GF-D8 (cell line): ENCODE data around the gene SPRY4.
"Not testable (repeated sequence)": the region's sequence is repeated elsewhere in the genome, so short reads cannot be mapped to it uniquely, and the experiment has no call there.

Source experiments
- DNase-seq: peaks from one replicate; lab custom pipeline; 2025; lab: John Stamatoyannopoulos, UW

The SPRY4 gene

GRCh38 chr5:142334538-142334937, 9.7 kb upstream of the SPRY4 start:
- no peak for DNase-seq

DNA sequence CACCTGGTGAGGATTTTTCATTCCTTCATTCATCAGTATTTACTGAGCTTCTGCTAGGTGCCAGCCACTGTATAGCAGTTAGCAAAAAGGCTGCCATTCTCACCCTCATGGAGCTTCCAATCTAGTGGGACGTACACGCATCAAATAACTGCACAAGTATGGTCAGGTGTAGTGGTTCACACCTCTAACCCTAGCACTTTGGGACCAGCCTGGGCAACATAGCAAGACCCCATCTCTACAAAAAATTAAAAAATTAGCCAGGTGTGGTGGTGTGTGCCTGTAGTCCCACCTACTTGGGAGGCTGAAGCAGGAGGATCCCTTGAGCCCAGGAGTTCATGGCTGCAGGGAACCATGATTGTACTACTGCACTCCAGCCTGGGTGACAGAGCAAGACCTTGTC, 8.9 kb upstream of the SPRY4 start:
- not testable (repeated sequence) for DNase-seq

DNA sequence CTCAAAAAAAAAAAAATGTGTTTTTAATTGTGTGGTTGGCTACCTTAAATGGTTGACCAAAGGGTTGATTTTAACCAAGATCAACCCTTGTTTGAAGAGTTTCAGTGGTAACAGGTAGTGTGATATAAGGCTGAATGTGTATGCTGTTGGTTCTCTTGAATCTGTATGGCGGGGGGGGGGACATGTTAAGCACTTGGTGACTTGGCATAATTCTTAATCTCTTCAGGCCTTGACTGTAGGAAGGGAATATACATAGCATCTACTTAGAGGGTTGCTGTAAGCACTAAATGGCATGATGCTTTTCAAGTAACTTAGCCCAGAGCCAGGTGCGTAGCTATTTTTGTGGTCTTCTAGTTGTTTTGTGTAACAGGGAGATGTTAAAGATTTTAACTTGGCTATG, 5.6 kb upstream of the SPRY4 start:
- DNase-seq: no peak

DNA sequence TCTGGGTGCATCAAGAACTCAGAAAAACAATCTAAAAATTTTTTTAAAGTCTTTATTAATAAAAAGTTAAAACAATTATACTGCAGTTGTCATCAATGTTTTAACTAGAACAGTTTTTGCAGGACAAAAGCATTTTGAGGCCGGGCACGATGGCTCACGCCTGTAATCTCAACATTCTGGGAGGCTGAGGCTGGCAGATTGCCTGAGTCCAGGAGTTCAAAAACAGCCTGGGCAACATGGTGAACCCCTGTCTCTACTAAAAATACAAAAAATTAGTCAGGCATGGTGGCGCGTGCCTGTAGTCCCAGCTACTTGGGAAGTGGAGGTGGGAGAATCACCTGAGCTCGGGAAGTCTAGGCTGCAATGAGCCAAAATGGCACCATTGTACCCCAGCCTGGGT, 5.2 kb upstream of the SPRY4 start:
- no peak for DNase-seq

DNA sequence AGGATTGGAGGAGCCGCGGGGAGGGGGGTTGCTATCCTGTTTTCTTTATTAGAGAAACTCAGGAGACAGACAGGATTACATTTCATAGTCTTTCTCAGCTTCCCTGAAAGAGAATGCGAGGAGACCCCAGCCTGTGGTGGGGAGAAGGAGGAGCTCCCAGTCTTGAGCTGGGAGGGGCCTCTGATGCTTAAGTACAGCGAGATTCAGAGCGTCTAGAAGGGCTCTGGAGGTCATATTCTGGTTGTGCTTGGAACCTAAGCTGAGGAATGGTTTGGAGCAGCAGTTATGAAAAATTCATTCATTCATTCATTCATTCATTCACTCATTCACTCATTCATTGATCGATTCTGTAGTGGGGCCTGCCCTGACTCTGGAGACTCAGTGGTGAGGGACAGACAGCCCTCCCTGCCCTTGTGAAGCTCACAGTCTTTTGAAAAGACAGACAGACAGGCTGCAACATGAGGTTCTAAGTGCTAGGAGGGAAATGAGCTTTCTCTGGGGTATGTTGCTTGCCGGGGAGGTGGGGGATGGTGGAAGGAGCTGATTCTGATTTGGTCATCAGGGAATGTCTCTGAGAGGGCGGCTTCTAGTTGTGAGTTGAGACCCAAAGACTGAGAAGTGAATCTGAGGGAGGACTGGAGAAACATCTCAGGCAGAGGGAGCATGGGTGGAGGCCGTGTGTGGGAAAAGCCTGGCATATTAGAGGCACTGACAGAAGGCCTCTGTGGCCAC, 2.5 kb upstream of the SPRY4 start:
- DNase-seq: no peak

GRCh38 chr5:142326480-142326938, 1.7 kb upstream of the SPRY4 start:
- no peak for DNase-seq

- DNase-seq: no peak
These were observed 1.1 kb upstream of the SPRY4 start for GRCh38 chr5:142325725-142326479.

GRCh38 chr5:142324136-142324870, 518 bp downstream of the SPRY4 start:
- DNase-seq: no peak

GRCh38 chr5:142323480-142324135, 1.2 kb downstream of the SPRY4 start:
- peak; percentile 3 for DNase-seq

DNA sequence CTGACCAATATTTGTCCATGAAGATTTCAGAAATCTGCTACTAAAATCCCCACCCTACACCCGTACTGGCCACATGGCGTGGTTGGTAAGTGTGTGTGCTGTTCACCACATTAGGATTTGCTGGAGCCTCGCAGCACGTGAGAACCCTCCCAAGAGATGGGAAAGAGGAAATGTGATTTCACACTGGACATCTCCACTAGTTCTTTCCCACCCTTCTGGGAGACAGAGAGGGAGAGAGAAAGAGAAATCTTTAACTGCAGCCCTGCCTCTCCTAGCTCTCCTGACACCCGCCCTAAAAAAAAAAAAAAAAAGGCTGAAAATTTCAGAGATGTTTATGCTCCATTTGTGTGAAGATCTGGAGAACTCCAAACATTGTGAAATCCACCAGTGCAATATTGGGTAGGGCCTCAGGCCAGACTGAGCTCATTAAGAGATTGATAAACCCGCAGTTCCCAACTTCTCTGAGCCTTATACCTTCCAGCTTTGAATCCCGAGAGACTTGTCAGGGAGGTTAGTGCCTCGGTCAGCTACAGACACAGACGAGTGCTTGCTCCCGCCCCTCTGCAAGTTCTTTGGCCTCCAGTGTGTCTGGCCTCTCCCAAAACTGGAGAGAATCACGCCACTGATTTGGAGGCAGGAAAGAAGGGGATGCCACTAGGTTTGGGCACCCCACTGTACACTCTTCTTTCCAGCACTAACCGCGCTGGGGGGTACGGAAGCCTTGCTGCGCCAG, 1.9 kb downstream of the SPRY4 start:
- no peak for DNase-seq

DNA sequence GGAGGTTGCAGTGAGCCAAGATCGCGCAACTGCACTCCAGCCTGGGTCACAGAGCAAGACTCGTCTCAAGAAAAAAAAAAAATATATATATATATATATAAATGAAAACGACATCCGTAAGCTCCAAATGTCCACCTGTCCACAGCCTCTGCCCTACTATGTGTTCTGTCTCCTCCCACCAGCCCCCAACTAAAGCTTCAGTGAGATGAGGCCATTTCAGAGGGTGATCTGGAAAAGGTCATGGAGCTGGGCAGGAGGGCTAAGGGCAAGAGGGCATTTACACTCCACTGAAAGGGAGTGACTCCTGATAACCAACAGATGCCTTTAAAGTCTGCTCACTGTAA, 2.4 kb downstream of the SPRY4 start:
- DNase-seq: no peak

GRCh38 chr5:142320851-142321560, 3.8 kb downstream of the SPRY4 start:
- no peak for DNase-seq

GRCh38 chr5:142320430-142320738, 4.4 kb downstream of the SPRY4 start:
- DNase-seq: no peak

- no peak for DNase-seq
These were observed 5.0 kb downstream of the SPRY4 start for GRCh38 chr5:142319560-142320429.

GRCh38 chr5:142319105-142319504, 5.7 kb downstream of the SPRY4 start:
- DNase-seq: no peak

GRCh38 chr5:142317753-142318152, 7.1 kb downstream of the SPRY4 start:
- no peak for DNase-seq

GRCh38 chr5:142317173-142317572, 7.6 kb downstream of the SPRY4 start:
- no peak for DNase-seq

DNA sequence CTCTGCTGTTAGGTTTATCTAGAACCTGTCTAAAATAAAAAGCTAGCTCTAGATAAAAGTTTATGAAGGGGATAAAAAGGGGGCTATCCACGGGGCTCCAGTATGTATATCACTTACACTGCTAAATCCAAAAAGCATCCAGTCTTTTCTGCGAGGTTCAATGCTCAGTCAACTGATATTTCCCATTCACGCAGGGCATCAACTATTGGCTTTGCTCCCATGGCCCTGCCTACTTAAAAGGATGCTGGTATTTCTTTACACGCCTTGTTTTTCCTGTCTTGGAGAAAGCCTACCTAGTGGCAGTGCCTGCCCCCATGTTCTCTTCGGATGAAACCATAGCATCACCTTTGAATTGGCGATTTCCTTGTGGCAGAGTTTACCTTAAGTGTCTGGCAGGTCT, 8.1 kb downstream of the SPRY4 start:
- no peak for DNase-seq

DNA sequence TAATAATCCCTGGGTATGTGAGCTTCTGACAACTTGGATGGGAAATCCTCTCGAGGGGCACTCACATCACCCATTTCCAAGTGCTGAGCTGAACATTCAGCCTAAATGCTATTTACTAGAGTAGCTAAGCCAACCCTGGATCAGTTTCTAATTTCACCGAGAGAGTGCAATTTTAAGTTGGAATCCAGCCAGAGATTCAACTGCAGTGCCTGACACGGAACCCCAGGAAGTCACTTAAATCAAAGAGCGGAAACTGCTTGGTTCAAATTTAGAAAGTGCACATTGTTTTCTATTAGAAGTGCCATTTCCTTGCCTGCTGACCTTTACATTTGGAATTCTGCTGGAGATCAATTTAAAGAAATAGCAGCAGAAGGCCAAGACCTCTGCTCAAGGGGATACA, 8.8 kb downstream of the SPRY4 start:
- no peak for DNase-seq
